Melanocyte of skin (primary cell): ENCODE measurements around the gene CES1. TPM values are rescaled to one million over a fixed set of nuclear protein-coding genes. Genes with fewer than 3 reads are reported as not detected.

Source experiments
- total RNA-seq, 2 donors: library from RNA; depleted of rRNA; stranded (reverse); fragments of >200 nt; gene quantifications; 2 replicates each; pipeline ENCODE4 v1.2.3, GENCODE V29; 2012

CES1 gene
- total RNA-seq: 1 to 10 TPM in 1 of 2 donors, under 1 TPM in 1; 0.67 to 1.7 TPM

GRCh38 chr16:55832773-55833691, at the start of gene CES1:
CES1 (minus strand) TSS chr16:55833096; CDS start chr16:55833055, 41 bp downstream.

GRCh38 chr16:55875273-55875672, 42.4 kb upstream of the CES1 start, which contains the start of gene CES5A:
CES5A (minus strand) TSS chr16:55875373; CDS start chr16:55875221, 152 bp downstream.

Other genes with a start within 250 kb of the CES1 start
- gene SLC6A2, start 177.1 kb downstream of the CES1 start, total RNA-seq: not detected
- gene CES5A, start 42.3 kb upstream of the CES1 start, total RNA-seq: under 1 TPM; under 0.01 to 0.69 TPM